Measurements from ENCODE around the gene ASIC4.
A peak's percentile ranks its signal among the peaks of the same experiment; 100 is the strongest.

Gene ASIC4

DNA sequence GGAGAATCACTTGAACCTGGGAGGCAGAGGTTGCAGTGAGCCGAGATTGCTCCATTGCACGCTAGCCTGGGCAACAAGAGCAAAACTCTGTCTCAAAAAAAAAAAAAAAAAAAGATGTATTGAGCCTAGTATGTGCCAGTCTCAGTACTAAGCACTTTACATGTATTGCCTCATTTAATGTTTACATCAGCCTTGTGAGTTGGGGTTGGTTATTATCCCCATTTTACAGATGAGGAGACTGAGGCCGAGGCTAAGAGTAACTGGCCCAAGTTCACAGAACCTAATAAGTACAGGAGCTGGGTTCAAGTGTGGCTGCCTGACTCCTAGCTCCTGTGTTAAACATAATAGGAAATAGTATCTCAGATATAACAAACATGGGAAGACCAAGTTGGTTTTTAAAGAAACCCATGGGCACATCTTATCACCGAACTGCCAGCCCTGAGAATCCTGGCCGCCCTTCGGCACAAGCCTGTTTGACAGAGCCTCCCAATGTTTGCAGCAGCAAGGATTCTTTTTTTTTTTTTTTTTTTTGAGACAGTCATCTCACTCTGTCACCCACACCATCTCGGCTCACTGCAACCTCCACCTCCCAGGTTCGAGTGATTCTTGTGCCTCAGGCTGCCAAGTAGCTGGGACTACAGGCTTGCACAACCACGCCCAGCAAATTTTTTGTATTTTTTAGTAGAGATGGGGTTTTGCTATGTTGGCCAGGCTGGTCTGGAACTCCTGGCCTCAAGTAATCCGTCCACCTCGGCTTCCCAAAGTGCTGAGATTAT is 39.8 kb upstream of the ASIC4 start:
- Histone ChIP-seq H3K4me3 (replicated peaks; ENCODE audit: low read depth, low read length) (no peak overlapping the region), H3K36me3 (ENCODE audit: control insufficient read depth, insufficient read depth, low read length) (no peaks in the 10 kb centered on the region), H3K27me3 (replicated peaks; ENCODE audit: control insufficient read depth, insufficient read depth, low read length) (peaks cover 3% of the 10 kb centered on the region; the same call in 1 of the 2 replicates)
- DNase-seq (ENCODE audit: extremely low read depth, insufficient read length), result no peak
- TF ChIP-seq, protein P1, sequence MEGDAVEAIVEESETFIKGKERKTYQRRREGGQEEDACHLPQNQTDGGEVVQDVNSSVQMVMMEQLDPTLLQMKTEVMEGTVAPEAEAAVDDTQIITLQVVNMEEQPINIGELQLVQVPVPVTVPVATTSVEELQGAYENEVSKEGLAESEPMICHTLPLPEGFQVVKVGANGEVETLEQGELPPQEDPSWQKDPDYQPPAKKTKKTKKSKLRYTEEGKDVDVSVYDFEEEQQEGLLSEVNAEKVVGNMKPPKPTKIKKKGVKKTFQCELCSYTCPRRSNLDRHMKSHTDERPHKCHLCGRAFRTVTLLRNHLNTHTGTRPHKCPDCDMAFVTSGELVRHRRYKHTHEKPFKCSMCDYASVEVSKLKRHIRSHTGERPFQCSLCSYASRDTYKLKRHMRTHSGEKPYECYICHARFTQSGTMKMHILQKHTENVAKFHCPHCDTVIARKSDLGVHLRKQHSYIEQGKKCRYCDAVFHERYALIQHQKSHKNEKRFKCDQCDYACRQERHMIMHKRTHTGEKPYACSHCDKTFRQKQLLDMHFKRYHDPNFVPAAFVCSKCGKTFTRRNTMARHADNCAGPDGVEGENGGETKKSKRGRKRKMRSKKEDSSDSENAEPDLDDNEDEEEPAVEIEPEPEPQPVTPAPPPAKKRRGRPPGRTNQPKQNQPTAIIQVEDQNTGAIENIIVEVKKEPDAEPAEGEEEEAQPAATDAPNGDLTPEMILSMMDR (IDR thresholded peaks at IDR 0.05; ENCODE audit: insufficient read depth, low read length, poor library complexity, severe bottlenecking), result no peak

DNA sequence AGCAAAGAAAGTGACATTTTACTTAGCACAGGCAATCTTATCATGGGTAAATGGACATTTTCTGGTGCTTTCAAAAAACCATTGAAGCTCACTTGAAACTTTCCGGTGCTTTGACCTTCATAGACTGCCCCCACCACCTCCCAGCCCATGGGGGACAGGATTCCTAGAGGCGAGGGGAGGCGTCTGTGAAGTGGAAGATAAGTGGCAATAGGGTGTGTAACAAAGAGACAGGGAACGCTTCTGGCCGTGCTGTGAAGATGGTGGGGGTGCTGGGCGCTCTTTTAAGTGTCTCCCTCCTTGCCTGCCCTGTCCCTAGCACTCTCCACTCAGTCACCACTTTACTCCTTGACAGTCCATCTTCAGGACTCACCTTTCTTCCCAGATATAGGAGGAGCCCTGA is 39.0 kb upstream of the ASIC4 start:
- TF ChIP-seq, protein P1 (IDR thresholded peaks at IDR 0.05; ENCODE audit: insufficient read depth, low read length, poor library complexity, severe bottlenecking), result no peak
- Histone ChIP-seq H3K36me3 (ENCODE audit: control insufficient read depth, insufficient read depth, low read length) (no peaks in the 10 kb centered on the region), H3K4me3 (replicated peaks; ENCODE audit: low read depth, low read length) (no peak overlapping the region), H3K27me3 (replicated peaks; ENCODE audit: control insufficient read depth, insufficient read depth, low read length) (peaks cover 2% of the 10 kb centered on the region; the same call in 1 of the 2 replicates)
- no peak for DNase-seq (ENCODE audit: extremely low read depth, insufficient read length)

DNA sequence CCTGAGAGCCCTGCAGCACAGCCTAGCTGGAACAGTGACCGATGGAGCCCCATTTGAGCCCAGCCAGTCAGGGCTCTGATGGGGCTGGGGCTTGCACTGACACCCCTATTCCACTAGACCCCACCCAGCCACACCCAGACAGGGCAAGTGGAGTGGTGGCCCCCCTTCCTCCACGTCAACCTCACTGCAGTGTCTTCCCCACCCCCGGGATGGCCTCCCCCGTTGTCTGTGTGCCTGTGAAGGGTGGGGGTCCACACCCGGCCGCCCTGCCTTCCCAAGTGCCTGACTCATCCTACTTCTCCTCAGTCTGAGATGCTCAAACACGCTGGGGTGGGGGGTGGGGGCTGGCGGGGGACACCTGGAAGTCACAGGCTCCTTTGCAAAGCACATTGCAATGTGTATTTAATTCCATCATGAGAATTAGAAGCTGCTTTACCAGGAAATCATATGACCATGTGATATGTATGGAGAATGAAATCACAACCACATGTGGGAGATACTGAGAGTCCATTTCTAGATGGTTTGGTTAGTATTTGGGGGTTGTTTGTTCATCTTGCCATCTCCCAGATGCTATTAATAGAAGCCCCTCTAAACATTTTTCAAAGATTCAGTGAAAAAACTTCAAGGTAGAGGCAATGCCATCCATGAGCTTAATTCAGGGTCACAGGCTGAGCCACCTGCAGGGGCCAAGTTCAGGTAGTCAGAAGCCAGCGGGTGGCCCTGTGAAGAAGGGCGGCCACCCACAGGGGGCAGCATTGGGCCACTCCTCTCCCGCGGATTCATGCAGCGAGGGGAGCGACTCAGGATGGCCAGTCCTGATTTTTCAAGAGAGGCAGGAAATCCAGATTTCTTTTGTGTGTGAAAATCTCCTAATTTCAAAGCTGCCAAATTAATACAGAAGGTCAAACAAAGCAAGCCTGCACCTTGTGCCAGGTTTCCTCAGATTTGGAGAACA is 38.3 kb upstream of the ASIC4 start:
- TF ChIP-seq, protein P1 (IDR thresholded peaks at IDR 0.05; ENCODE audit: insufficient read depth, low read length, poor library complexity, severe bottlenecking), result peak; percentile 86
- Histone ChIP-seq H3K36me3 (ENCODE audit: control insufficient read depth, insufficient read depth, low read length) (no peaks in the 10 kb centered on the region), H3K4me3 (replicated peaks; ENCODE audit: low read depth, low read length) (no peak overlapping the region), H3K27me3 (replicated peaks; ENCODE audit: control insufficient read depth, insufficient read depth, low read length) (peaks cover 2% of the 10 kb centered on the region; the same call in 1 of the 2 replicates)
- peak; percentile 41 for DNase-seq (ENCODE audit: extremely low read depth, insufficient read length)

DNA sequence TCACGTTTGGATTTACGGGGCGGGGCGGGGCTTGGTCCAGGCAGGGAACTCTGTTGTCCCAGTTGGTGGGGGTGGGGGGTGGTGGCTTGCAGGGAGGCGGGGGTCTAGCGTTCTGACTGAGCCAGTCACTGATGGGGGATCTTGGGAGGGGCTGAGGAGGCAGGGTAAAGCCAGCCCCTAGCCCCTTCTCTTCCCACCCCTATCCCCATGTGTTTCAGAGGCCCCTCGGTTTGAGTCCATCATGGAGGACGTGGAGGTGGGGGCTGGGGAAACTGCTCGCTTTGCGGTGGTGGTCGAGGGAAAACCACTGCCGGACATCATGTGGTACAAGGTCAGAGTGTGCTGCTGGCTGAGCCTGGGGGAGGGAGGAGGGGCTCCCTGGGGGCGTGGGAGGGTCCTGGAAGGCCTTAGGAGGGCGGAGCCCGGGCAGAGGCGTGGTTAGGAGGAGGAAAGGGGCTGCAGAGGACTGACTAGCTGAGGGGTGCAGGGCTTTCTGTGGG is 37.6 kb upstream of the ASIC4 start:
- peaks cover 2% of the 10 kb centered on the region; the same call in 1 of the 2 replicates for H3K27me3 ChIP-seq (replicated peaks; ENCODE audit: control insufficient read depth, insufficient read depth, low read length)
- TF ChIP-seq, protein P1 (IDR thresholded peaks at IDR 0.05; ENCODE audit: insufficient read depth, low read length, poor library complexity, severe bottlenecking), result no peak
- H3K4me3 ChIP-seq (replicated peaks; ENCODE audit: low read depth, low read length), result no peak overlapping the region
- no peak for DNase-seq (ENCODE audit: extremely low read depth, insufficient read length)
- no peaks in the 10 kb centered on the region for H3K36me3 ChIP-seq (ENCODE audit: control insufficient read depth, insufficient read depth, low read length)

DNA sequence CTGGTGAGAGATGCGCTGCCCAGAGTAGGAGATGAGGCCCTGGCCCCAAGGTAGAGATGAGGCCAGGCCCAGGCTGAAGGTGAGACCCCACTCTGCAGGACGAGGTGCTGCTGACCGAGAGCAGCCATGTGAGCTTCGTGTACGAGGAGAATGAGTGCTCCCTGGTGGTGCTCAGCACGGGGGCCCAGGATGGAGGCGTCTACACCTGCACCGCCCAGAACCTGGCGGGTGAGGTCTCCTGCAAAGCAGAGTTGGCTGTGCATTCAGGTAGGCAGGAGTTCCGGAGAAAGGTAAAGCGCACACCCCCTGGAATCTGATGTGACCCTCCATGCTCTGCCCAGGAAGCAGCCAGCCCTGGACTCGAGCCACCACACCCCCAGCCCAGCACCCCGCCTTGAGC is 37.1 kb upstream of the ASIC4 start:
- no peak overlapping the region for H3K4me3 ChIP-seq (replicated peaks; ENCODE audit: low read depth, low read length)
- TF ChIP-seq, protein P1 (IDR thresholded peaks at IDR 0.05; ENCODE audit: insufficient read depth, low read length, poor library complexity, severe bottlenecking), result no peak
- peaks cover 2% of the 10 kb centered on the region; the same call in 1 of the 2 replicates for H3K27me3 ChIP-seq (replicated peaks; ENCODE audit: control insufficient read depth, insufficient read depth, low read length)
- DNase-seq (ENCODE audit: extremely low read depth, insufficient read length), result no peak
- H3K36me3 ChIP-seq (ENCODE audit: control insufficient read depth, insufficient read depth, low read length), result no peaks in the 10 kb centered on the region

Measured in GM06990 (cell line).